ENCODE measurements around the gene TRPC1.

DNA sequence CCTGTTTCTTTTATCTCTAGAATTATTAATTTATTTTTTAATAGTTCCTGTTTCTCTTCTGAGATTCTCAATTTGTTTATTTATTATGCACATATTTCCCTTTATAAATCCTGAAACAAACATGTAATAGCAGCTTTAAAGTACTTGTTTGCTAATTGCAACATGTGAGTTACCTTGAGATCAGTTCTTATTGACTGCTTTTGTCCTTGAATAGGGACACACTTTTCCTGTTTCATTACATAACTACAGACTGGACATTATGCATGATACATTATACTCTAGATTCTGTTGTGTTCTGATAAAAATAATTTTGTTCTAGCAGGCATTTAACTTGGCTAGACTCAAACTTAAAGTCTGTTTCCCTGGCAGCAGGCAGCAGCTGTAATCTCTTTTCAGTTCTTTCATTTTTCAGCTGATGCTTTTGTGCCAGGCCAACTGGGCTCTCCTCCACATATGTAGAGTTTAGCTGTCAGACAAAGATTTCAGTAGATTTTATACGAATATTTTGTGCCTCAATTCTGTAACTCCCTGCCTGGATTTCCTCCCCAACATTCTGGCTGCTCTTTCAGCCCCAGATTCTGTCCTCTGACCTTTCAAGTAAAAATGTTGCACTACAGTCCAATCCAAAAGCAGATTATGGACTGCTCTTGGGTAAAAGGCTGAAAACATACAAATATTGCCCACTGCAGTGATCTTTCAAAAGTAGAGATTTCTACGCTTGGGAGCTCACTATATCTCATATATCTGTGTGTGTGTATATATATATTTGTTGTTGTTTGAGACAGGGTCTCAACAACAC lies 123.1 kb downstream of the TRPC1 start:
- TF ChIP-seq, protein P1, sequence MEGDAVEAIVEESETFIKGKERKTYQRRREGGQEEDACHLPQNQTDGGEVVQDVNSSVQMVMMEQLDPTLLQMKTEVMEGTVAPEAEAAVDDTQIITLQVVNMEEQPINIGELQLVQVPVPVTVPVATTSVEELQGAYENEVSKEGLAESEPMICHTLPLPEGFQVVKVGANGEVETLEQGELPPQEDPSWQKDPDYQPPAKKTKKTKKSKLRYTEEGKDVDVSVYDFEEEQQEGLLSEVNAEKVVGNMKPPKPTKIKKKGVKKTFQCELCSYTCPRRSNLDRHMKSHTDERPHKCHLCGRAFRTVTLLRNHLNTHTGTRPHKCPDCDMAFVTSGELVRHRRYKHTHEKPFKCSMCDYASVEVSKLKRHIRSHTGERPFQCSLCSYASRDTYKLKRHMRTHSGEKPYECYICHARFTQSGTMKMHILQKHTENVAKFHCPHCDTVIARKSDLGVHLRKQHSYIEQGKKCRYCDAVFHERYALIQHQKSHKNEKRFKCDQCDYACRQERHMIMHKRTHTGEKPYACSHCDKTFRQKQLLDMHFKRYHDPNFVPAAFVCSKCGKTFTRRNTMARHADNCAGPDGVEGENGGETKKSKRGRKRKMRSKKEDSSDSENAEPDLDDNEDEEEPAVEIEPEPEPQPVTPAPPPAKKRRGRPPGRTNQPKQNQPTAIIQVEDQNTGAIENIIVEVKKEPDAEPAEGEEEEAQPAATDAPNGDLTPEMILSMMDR (IDR thresholded peaks at IDR 0.05; ENCODE audit: low read depth, low read length): no peak
- TF ChIP-seq EZH2phosphoT487 (IDR thresholded peaks at IDR 0.05; ENCODE audit: low read depth): no peak
